Stimulated activated effector memory CD8-positive, alpha-beta T cell treated with anti-CD3 and anti-CD28 coated beads, Interleukin-12 subunit alpha, Interleukin-12 subunit beta, amount 100 ng/mL, for 72 hours (primary cell): ENCODE measurements around the gene CD7.

Experiments used
- ATAC-seq: fragments of 150-1000 bp; cut with Tn5 transposase; 2 replicates; pipeline ENCODE4 v1.10.0; 2021
- DNase-seq, 2 donors: peaks; one replicate each; pipeline ENCODE4 v3.0.0; 2021 to 2022; ENCODE audit warnings: low spot score in 2 of 2
- H3K27ac Mint-ChIP-seq: one replicate; pipeline ENCODE4 v1.8.0; 2022; ENCODE audit warnings: mild to moderate bottlenecking, mixed read lengths
- H3K36me3 Mint-ChIP-seq: one replicate; pipeline ENCODE4 v1.8.0; 2022; ENCODE audit warnings: mild to moderate bottlenecking, mixed read lengths
- H3K4me1 Mint-ChIP-seq: one replicate; pipeline ENCODE4 v1.8.0; 2022; ENCODE audit warnings: mixed read lengths
- H3K4me3 Mint-ChIP-seq: one replicate; pipeline ENCODE4 v1.8.0; 2022; ENCODE audit warnings: mild to moderate bottlenecking, mixed read lengths
- H3K9me3 Mint-ChIP-seq: one replicate; pipeline ENCODE4 v1.8.0; 2022; ENCODE audit warnings: mixed read lengths

The CD7 gene

GRCh38 chr17:82314727-82315605 lies 2.4 kb downstream of the CD7 start:
- Mint-ChIP-seq H3K27ac (no peak overlapping the region), H3K4me3 (no peak overlapping the region)

GRCh38 chr17:82314012-82314726 lies 3.2 kb downstream of the CD7 start:
- Mint-ChIP-seq H3K9me3 (no peaks in the 10 kb centered on the region), H3K27ac (peak overlapping the region; percentile 32), H3K4me1 (peaks cover 31% of the 10 kb centered on the region), H3K36me3 (peaks cover 35% of the 10 kb centered on the region), H3K4me3 (no peak overlapping the region)
- ATAC-seq, result no peak
- no peak for DNase-seq

More at GRCh38 chr17:82314727-82315605, 2.4 kb downstream of the CD7 start:
- H3K36me3 Mint-ChIP-seq, result peaks cover 35% of the 10 kb centered on the region
- DNase-seq, result no peak
- peaks cover 29% of the 10 kb centered on the region for H3K4me1 Mint-ChIP-seq
- no peak for ATAC-seq
- H3K9me3 Mint-ChIP-seq, result no peaks in the 10 kb centered on the region

- Mint-ChIP-seq H3K4me3 (no peak overlapping the region), H3K27ac (peak overlapping the region; percentile 32), H3K9me3 (no peaks in the 10 kb centered on the region), H3K4me1 (peaks cover 31% of the 10 kb centered on the region), H3K36me3 (peaks cover 35% of the 10 kb centered on the region)
- ATAC-seq, result no peak
- no peak for DNase-seq
These were observed 4.0 kb downstream of the CD7 start for GRCh38 chr17:82313195-82314011.

- Mint-ChIP-seq H3K36me3 (peaks cover 30% of the 10 kb centered on the region), H3K4me1 (peaks cover 33% of the 10 kb centered on the region), H3K9me3 (no peaks in the 10 kb centered on the region), H3K27ac (no peak overlapping the region), H3K4me3 (no peak overlapping the region)
- DNase-seq, result no peak
- ATAC-seq, result no peak
These were observed 5.4 kb downstream of the CD7 start for GRCh38 chr17:82311971-82312370.

GRCh38 chr17:82310877-82311276 lies 6.5 kb downstream of the CD7 start:
- peaks cover 26% of the 10 kb centered on the region for H3K36me3 Mint-ChIP-seq
- H3K4me1 Mint-ChIP-seq, result peaks cover 34% of the 10 kb centered on the region
- H3K9me3 Mint-ChIP-seq, result no peaks in the 10 kb centered on the region
- H3K27ac Mint-ChIP-seq, result no peak overlapping the region
- no peak overlapping the region for H3K4me3 Mint-ChIP-seq
- DNase-seq (no peak), ATAC-seq (no peak)

- Mint-ChIP-seq H3K4me3 (no peak overlapping the region), H3K36me3 (peaks cover 16% of the 10 kb centered on the region), H3K4me1 (peaks cover 37% of the 10 kb centered on the region), H3K9me3 (no peaks in the 10 kb centered on the region), H3K27ac (peak overlapping the region; percentile 3)
- ATAC-seq (no peak), DNase-seq (no peak)
These were observed 7.5 kb downstream of the CD7 start for GRCh38 chr17:82309656-82310570.

GRCh38 chr17:82305727-82306300 lies 11.6 kb downstream of the CD7 start:
- peak overlapping the region; percentile 28 for H3K4me3 Mint-ChIP-seq
- H3K9me3 Mint-ChIP-seq, result no peaks in the 10 kb centered on the region
- H3K27ac Mint-ChIP-seq, result peak overlapping the region; percentile 52

GRCh38 chr17:82304826-82305726 lies 12.3 kb downstream of the CD7 start:
- Mint-ChIP-seq H3K9me3 (no peaks in the 10 kb centered on the region), H3K4me3 (peak overlapping the region; percentile 28), H3K27ac (peak overlapping the region; percentile 52), H3K4me1 (peaks cover 69% of the 10 kb centered on the region), H3K36me3 (peaks cover 1% of the 10 kb centered on the region)
- ATAC-seq, result no peak
- no peak for DNase-seq

More at GRCh38 chr17:82305727-82306300, 11.6 kb downstream of the CD7 start:
- H3K4me1 Mint-ChIP-seq, result peaks cover 65% of the 10 kb centered on the region
- H3K36me3 Mint-ChIP-seq, result no peaks in the 10 kb centered on the region
- ATAC-seq (no peak), DNase-seq (no peak)

- Mint-ChIP-seq H3K36me3 (peaks cover 8% of the 10 kb centered on the region), H3K27ac (peak overlapping the region; percentile 100), H3K9me3 (no peaks in the 10 kb centered on the region), H3K4me1 (peaks cover 74% of the 10 kb centered on the region), H3K4me3 (peak overlapping the region; percentile 93)
- DNase-seq (no peak), ATAC-seq (no peak)
These were observed 13.2 kb downstream of the CD7 start for GRCh38 chr17:82303944-82304808.

GRCh38 chr17:82302991-82303943 lies 14.1 kb downstream of the CD7 start:
- ATAC-seq (no peak), DNase-seq (no peak)
- no peaks in the 10 kb centered on the region for H3K9me3 Mint-ChIP-seq
- peak overlapping the region; percentile 93 for H3K4me3 Mint-ChIP-seq
- H3K4me1 Mint-ChIP-seq, result peaks cover 83% of the 10 kb centered on the region
- peak overlapping the region; percentile 100 for H3K27ac Mint-ChIP-seq
- peaks cover 11% of the 10 kb centered on the region for H3K36me3 Mint-ChIP-seq

GRCh38 chr17:82302568-82302963 lies 14.8 kb downstream of the CD7 start:
- no peak for ATAC-seq
- Mint-ChIP-seq H3K9me3 (no peaks in the 10 kb centered on the region), H3K36me3 (peaks cover 18% of the 10 kb centered on the region), H3K27ac (peak overlapping the region; percentile 100), H3K4me1 (peaks cover 90% of the 10 kb centered on the region), H3K4me3 (peak overlapping the region; percentile 93)
- no peak for DNase-seq
